GM19238 (cell line): ENCODE measurements around the gene EYA2.

Experiments used
- DNase-seq: peaks from one replicate; pipeline ENCODE4 v3.0.0; 2011; ENCODE audit warnings: low spot score; ENCODE audit not compliant: insufficient read length

EYA2 gene

GRCh38 chr20:47004179-47004578 is 109.5 kb downstream of the EYA2 start:
- no peak for DNase-seq

GRCh38 chr20:47007826-47008655 is 113.4 kb downstream of the EYA2 start:
- DNase-seq: no peak

- no peak for DNase-seq
Observed at GRCh38 chr20:47008842-47009518, 114.3 kb downstream of the EYA2 start.

- DNase-seq: no peak
Observed at GRCh38 chr20:47009784-47010183, 115.1 kb downstream of the EYA2 start.

- no peak for DNase-seq
Observed at GRCh38 chr20:47011984-47012383, 117.3 kb downstream of the EYA2 start.

- no peak for DNase-seq
Observed at GRCh38 chr20:47013606-47014005, 119.0 kb downstream of the EYA2 start.

GRCh38 chr20:47016068-47016664 is 121.5 kb downstream of the EYA2 start:
- no peak for DNase-seq

GRCh38 chr20:47018381-47018780 is 123.7 kb downstream of the EYA2 start:
- DNase-seq: no peak

- no peak for DNase-seq
Observed at GRCh38 chr20:47019121-47019824, 124.6 kb downstream of the EYA2 start.

- DNase-seq: no peak
Observed at GRCh38 chr20:47020231-47020630, 125.6 kb downstream of the EYA2 start.

GRCh38 chr20:47021850-47022249 is 127.2 kb downstream of the EYA2 start:
- no peak for DNase-seq

GRCh38 chr20:47024461-47024937 is 129.9 kb downstream of the EYA2 start:
- DNase-seq: no peak

GRCh38 chr20:47027042-47027441 is 132.4 kb downstream of the EYA2 start:
- DNase-seq: no peak

- no peak for DNase-seq
Observed at GRCh38 chr20:47027456-47027855, 132.8 kb downstream of the EYA2 start.

GRCh38 chr20:47028487-47028886 is 133.8 kb downstream of the EYA2 start:
- no peak for DNase-seq

- DNase-seq: no peak
Observed at GRCh38 chr20:47029845-47030244, 135.2 kb downstream of the EYA2 start.

- DNase-seq: no peak
Observed at GRCh38 chr20:47030271-47030810, 135.7 kb downstream of the EYA2 start.

GRCh38 chr20:47031004-47031403 is 136.4 kb downstream of the EYA2 start:
- DNase-seq: no peak

GRCh38 chr20:47031821-47032220 is 137.2 kb downstream of the EYA2 start:
- no peak for DNase-seq

- DNase-seq: no peak
Observed at GRCh38 chr20:47032933-47033578, 138.4 kb downstream of the EYA2 start.

GRCh38 chr20:47033665-47034064 is 139.0 kb downstream of the EYA2 start:
- DNase-seq: no peak
